ENCODE measurements around the gene NUFIP1.

GRCh38 chr13:44969551-44970484, 19.5 kb downstream of the NUFIP1 start:
- TF ChIP-seq, protein P1, sequence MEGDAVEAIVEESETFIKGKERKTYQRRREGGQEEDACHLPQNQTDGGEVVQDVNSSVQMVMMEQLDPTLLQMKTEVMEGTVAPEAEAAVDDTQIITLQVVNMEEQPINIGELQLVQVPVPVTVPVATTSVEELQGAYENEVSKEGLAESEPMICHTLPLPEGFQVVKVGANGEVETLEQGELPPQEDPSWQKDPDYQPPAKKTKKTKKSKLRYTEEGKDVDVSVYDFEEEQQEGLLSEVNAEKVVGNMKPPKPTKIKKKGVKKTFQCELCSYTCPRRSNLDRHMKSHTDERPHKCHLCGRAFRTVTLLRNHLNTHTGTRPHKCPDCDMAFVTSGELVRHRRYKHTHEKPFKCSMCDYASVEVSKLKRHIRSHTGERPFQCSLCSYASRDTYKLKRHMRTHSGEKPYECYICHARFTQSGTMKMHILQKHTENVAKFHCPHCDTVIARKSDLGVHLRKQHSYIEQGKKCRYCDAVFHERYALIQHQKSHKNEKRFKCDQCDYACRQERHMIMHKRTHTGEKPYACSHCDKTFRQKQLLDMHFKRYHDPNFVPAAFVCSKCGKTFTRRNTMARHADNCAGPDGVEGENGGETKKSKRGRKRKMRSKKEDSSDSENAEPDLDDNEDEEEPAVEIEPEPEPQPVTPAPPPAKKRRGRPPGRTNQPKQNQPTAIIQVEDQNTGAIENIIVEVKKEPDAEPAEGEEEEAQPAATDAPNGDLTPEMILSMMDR (conservative IDR thresholded peaks at IDR 0.05), result peak; percentile 88
- no peak for TF ChIP-seq EZH2 (IDR thresholded peaks at IDR 0.05; ENCODE audit: low read depth)
